ENCODE measurements around the gene USP15. TPM values are rescaled to one million over a fixed set of nuclear protein-coding genes. Genes with fewer than 3 reads are reported as not detected.

USP15 gene
- total and polyA plus RNA-seq, 8 donors, result 16.7 to 43.0 (median 29.6) TPM

DNA sequence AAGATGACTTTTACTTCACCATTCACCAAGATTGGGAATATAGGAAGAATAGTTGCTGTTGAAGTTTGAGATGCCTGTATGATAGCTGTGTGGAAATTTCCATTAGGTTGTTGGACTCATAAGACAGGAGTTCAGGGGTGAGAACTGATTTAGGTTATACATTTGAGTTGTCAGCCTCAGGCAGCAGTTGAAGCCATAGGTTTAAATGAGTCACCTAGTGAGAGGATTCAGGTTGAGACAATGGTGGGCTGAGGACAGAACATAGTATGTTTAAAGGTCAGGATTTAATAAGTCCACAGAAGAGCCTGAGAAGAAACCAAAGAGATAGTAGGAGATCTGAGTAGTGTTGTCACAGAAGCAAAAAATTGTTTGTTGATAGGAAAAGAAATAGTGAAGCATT is 142.8 kb downstream of the USP15 start:
- intact Hi-C loops (cut with DNase I), result no loop called here
- no peaks in the 10 kb centered on the region for H3K9me3 ChIP-seq
- no peaks in the 10 kb centered on the region for H3K27me3 ChIP-seq
- H3K27ac ChIP-seq, result no peak overlapping the region
- no peaks in the 10 kb centered on the region for H3K4me1 ChIP-seq
- ATAC-seq (no peak), FAIRE-seq (no peak), DNase-seq (no peak)
- TF ChIP-seq, protein P1, sequence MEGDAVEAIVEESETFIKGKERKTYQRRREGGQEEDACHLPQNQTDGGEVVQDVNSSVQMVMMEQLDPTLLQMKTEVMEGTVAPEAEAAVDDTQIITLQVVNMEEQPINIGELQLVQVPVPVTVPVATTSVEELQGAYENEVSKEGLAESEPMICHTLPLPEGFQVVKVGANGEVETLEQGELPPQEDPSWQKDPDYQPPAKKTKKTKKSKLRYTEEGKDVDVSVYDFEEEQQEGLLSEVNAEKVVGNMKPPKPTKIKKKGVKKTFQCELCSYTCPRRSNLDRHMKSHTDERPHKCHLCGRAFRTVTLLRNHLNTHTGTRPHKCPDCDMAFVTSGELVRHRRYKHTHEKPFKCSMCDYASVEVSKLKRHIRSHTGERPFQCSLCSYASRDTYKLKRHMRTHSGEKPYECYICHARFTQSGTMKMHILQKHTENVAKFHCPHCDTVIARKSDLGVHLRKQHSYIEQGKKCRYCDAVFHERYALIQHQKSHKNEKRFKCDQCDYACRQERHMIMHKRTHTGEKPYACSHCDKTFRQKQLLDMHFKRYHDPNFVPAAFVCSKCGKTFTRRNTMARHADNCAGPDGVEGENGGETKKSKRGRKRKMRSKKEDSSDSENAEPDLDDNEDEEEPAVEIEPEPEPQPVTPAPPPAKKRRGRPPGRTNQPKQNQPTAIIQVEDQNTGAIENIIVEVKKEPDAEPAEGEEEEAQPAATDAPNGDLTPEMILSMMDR (IDR thresholded peaks at IDR 0.05), result no peak
- H3K36me3 ChIP-seq, result peaks cover 0 to 22% (median 7%) of the 10 kb centered on the region in 3 donors
- no peak overlapping the region for H3K4me3 ChIP-seq

DNA sequence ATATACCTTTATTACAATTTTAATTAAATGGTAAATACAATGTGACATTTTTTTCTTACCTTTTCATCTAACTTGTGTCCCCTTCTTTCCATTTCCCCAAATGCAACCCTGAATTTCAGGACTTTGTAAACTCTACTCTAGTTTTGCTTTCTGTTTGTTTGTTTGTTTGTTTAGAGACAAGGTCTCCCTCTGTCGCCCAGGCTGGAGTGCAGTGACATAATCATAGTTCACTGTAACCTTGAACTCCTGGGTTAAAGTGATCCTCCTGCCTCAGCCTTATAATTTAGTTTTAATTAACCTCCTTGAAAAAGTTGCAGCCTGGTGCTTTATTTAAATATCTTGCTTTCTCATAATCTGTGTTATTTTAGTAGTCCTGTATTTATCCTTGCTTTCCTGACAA is 147.4 kb downstream of the USP15 start:
- Histone ChIP-seq H3K4me1 (no peaks in the 10 kb centered on the region), H3K4me3 (no peak overlapping the region), H3K27me3 (no peaks in the 10 kb centered on the region), H3K36me3 (peaks cover 0 to 5% (median 2%) of the 10 kb centered on the region in 3 donors), H3K9me3 (no peaks in the 10 kb centered on the region), H3K27ac (no peak overlapping the region)
- TF ChIP-seq, protein P1 (IDR thresholded peaks at IDR 0.05), result no peak
- 57 to 58% methylated on average over 1 of the region's 1 CpG for WGBS, 2 donors
- FAIRE-seq (no peak), DNase-seq (no peak), ATAC-seq (no peak)
- intact Hi-C loops (cut with DNase I), result no loop called here

DNA sequence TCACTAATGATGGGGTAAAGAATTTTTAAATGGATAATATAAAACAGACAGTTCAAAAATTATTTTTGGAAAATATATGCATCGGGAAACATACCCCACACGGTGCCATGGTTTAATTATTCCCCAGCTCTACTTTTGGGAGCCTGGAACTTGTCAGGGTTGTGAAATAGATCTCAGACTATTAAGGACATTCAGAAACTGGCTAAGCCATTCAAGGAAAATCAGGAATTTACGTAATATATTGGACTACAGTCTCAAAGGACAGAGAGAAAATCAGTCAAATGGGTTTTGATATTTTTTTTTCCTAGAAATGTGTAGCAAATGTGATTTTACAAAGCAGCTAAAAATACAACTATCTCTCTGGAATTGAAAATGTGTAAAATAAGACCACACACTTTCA is 148.9 kb downstream of the USP15 start:
- Histone ChIP-seq H3K36me3 (peaks cover 0 to 3% (median 0%) of the 10 kb centered on the region in 3 donors), H3K4me1 (no peaks in the 10 kb centered on the region), H3K27me3 (no peaks in the 10 kb centered on the region), H3K9me3 (no peaks in the 10 kb centered on the region), H3K4me3 (no peak overlapping the region), H3K27ac (no peak overlapping the region)
- FAIRE-seq (no peak), DNase-seq (no peak), ATAC-seq (no peak)
- 70% methylated on average over 3 of the region's 3 CpGs for WGBS, 2 donors
- TF ChIP-seq, protein P1 (IDR thresholded peaks at IDR 0.05), result no peak
- intact Hi-C loops (cut with DNase I), result no loop called here

DNA sequence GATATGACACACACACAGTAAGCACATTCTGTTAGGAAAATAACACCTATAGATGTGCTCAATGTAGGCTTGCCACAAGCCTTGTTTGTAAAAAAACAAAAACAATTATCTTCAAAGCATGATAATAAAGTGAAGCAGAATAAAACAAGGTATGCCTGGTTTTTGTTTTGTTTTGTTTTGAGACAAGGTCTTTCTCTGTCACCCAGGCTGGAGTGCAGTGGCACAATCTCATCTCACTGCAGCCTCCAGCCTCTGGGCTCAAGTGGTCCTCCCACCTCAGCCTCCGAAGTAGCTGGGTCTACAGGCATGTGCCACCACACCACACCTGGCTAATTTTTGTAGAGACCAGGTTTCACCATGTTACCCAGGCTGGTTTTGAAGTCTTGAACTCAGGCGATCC is 154.0 kb downstream of the USP15 start:
- intact Hi-C loops (cut with DNase I), result no loop called here

DNA sequence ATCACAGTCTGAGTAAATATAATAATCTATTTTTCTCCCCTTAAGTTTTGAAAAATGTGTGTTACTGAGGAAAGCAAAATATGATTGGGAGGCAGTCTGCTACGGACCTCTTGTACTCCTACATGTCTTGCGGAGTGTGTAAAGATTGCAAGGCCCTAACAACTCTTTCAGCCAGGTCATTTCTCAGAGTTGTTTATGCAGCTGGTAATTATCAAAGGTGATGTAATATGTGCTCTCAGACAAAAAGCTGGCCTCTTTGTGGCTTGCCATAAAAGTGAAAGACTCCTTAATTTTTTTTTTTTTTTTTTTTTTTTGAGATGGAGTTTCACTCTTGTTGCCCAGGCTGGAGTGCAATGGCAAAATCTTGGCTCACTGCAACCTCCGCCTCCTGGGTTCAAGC is 165.9 kb downstream of the USP15 start:
- Histone ChIP-seq H3K4me1 (no peaks in the 10 kb centered on the region), H3K36me3 (no peaks in the 10 kb centered on the region), H3K4me3 (no peak overlapping the region), H3K27me3 (no peaks in the 10 kb centered on the region), H3K27ac (no peak overlapping the region), H3K9me3 (no peaks in the 10 kb centered on the region)
- ATAC-seq, result no peak
- TF ChIP-seq, protein P1 (IDR thresholded peaks at IDR 0.05), result no peak
- FAIRE-seq, result no peak
- no peak for DNase-seq
- WGBS, 2 donors, result 79 to 87% methylated on average over 3 of the region's 3 CpGs
- intact Hi-C loops (cut with DNase I), result no loop called here

More for the DNA sequence above, 154.0 kb downstream of the USP15 start:
- no peaks in the 10 kb centered on the region for H3K27me3 ChIP-seq
- WGBS, 2 donors, result 95 to 96% methylated on average over 2 of the region's 2 CpGs
- H3K27ac ChIP-seq, result no peak overlapping the region
- H3K4me1 ChIP-seq, result no peaks in the 10 kb centered on the region
- H3K36me3 ChIP-seq, result no peaks in the 10 kb centered on the region
- H3K9me3 ChIP-seq, result no peaks in the 10 kb centered on the region
- FAIRE-seq (no peak), DNase-seq (no peak), ATAC-seq (no peak)
- no peak overlapping the region for H3K4me3 ChIP-seq
- TF ChIP-seq, protein P1 (IDR thresholded peaks at IDR 0.05), result no peak
